Stimulated activated CD4-positive, alpha-beta T cell treated with anti-CD3 and anti-CD28 coated beads, TNF-alpha, amount 100 ng/mL, for 1 hour (primary cell): Measurements from ENCODE around the gene EEFSEC.

Source experiments
- DNase-seq, 3 donors: peaks; one replicate each; pipeline ENCODE4 v3.0.0-alpha.2; 2020; ENCODE audit warnings: low read depth in 3 of 3, low spot score in 1 of 3

The EEFSEC gene

GRCh38 chr3:128283421-128283820 is 130.1 kb downstream of the EEFSEC start:
- no peak for DNase-seq

GRCh38 chr3:128285042-128285966 is 132.0 kb downstream of the EEFSEC start:
- no peak for DNase-seq

DNA sequence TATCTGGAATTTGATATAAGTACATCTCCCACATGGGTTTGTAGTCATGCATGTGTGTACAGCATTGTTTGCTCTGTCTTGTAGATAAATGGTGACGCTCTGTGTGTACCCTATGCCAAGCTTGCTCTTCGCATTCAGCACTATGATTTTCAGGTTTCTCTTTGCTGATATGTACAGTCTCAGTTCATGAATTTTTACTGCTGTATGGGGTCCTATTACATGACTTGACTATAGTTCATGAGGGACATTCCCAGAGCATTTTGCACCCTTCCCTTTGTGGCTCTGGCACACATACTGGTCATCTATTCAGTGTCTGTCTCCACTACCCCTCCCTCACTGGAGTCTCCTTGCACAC is 132.7 kb downstream of the EEFSEC start:
- DNase-seq = no peak

GRCh38 chr3:128286691-128287090 is 133.4 kb downstream of the EEFSEC start:
- DNase-seq = no peak

- no peak for DNase-seq
These were observed 133.9 kb downstream of the EEFSEC start for GRCh38 chr3:128287216-128287615.

GRCh38 chr3:128289534-128289933 is 136.3 kb downstream of the EEFSEC start:
- no peak for DNase-seq

DNA sequence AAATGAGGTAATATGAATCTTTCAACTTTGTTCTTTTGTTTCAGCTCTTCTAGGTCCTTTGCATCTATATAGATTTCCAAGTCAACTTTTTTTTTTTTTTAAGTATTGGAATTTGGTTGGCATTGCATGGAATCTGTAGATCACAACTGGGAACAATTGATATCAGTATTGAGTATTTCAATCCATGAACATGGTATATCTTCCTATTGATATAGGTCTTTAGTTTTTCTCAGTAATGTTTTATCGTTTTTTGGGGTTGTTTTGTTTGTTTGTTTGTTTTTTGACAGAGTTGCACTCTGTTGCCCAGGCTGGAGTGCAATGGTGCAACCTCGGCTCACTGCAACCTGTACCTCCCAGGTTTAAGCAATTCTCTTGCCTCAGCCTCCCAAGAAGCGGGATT is 137.2 kb downstream of the EEFSEC start:
- DNase-seq = no peak

- no peak for DNase-seq
These were observed 140.6 kb downstream of the EEFSEC start for GRCh38 chr3:128293930-128294329.

DNA sequence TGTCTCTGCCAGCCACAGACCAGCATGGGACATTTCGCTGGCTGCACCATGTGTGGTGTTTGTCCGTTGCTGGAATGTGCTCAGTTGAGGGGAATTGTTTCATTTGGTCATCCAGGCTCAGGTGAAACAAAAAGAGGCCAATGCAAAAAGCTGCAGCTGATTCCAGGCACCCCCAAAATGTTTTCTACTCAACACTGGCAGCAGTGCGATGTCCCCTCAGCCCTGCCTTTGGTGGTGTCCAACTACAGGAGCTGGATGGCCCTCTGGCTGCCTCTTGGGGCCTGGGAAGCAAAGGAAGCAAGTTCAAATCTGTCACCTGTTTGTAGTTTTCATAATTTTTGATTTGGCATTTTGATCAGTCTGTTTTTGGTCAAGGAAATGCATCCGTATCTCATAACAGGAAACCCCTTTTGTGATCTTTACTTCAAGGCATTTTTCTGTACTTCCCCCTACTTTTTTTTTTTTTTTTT is 141.8 kb downstream of the EEFSEC start:
- DNase-seq = no peak

GRCh38 chr3:128296469-128297251 is 143.4 kb downstream of the EEFSEC start:
- DNase-seq = no peak

GRCh38 chr3:128297401-128298138 is 144.3 kb downstream of the EEFSEC start:
- no peak for DNase-seq

- no peak for DNase-seq
These were observed 148.1 kb downstream of the EEFSEC start for GRCh38 chr3:128301186-128302023.

GRCh38 chr3:128306481-128306880 is 153.2 kb downstream of the EEFSEC start:
- DNase-seq = no peak

DNA sequence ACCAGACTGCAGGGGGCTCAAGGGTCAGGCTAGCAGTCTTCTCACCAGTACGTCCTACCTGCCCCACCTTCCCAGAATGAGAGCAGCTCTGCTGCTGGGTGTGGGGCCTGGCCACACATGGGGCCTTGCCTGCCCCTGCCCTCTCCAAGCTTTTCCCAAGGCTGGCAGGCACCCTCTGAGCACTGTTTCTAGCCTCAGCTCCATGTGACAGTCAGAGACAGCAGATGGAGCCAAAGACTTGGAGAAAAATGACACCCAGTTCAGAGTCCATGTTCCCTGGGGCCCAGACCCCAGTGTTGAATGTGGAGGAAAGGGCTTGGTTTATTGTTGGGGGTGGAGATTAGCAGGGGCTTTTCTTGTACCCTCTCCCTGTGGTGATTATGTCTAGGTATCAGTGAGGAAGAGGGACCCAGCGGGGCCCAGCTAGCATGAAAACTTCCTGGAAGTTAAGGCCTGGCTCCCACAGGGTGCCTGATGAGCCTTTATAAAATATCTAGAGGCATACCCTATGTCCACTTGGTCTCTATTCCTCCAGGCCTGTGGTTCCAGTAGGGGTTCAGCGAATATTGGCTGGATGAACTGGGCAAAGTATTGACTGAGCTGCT is 153.8 kb downstream of the EEFSEC start:
- no peak for DNase-seq

- no peak for DNase-seq
These were observed 154.6 kb downstream of the EEFSEC start for GRCh38 chr3:128307781-128308469.

- no peak for DNase-seq
These were observed 155.7 kb downstream of the EEFSEC start for GRCh38 chr3:128309026-128309425.

GRCh38 chr3:128310286-128311058 is 157.2 kb downstream of the EEFSEC start:
- no peak for DNase-seq

GRCh38 chr3:128311441-128311844 is 158.2 kb downstream of the EEFSEC start:
- DNase-seq = no peak

DNA sequence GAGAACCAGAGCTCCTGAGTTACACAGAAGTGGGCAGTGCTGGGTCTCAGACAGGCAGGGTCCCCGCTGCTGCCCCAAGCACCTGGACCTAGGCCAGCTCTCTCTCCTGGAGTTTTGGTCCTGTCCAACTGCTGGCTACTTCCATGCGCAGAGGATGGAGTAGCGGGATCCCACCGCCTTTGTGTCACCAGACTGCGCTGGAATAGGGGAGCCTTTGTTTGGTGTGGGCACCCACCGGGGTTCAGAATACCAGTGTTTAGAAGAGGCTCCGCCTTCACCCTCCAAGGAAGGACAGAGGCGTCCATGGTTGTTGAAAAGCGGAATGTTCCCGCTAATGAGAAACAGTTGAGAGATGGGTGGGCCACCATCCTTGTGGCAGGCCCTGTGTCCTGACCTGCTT is 159.0 kb downstream of the EEFSEC start:
- no peak for DNase-seq
